ENCODE measurements around the gene PLEKHB1. TPM values are rescaled to one million over a fixed set of nuclear protein-coding genes. Genes with fewer than 3 reads are reported as not detected.

PLEKHB1 gene
- total RNA-seq (1 to 10 TPM in 1 of 2 donors, under 1 TPM in 1; 0.75 to 1.3 TPM), polyA plus RNA-seq (1 to 10 TPM in 1 of 2 donors, under 1 TPM in 1; 0.92 to 1.4 TPM)

GRCh38 chr11:73645972-73646631 is at the start of gene PLEKHB1:
Gene PLEKHB1, plus strand, starts transcription at chr11:73646581. Its CDS starts 28 bp downstream, at chr11:73646609.
- H3K4me3 ChIP-seq (ENCODE audit: low read depth in 1 of 3, low read length in 3 of 3): no peak within 1 kb of the TSS
- H3K9ac ChIP-seq (ENCODE audit: low read depth in 1 of 2, low read length in 2 of 2): no peak within 1 kb of the TSS
- WGBS: 40% methylated on average over 26 of the region's 26 CpGs
- no peak within 1 kb of the TSS for H3K27ac ChIP-seq (ENCODE audit: low read depth in 1 of 2, low read length in 2 of 2)
- no peak for DNase-seq (ENCODE audit: low spot score)
- no peaks in the 10 kb centered on the region for H3K27me3 ChIP-seq (ENCODE audit: control insufficient read depth in 4 of 4, insufficient read depth in 4 of 4, low read length in 3 of 4)
- no peaks in the 10 kb centered on the region for H3K4me1 ChIP-seq (ENCODE audit: control insufficient read depth in 4 of 4, insufficient read depth in 4 of 4, low read length in 3 of 4)
- no peaks in the 10 kb centered on the region for H3K9me3 ChIP-seq (ENCODE audit: control insufficient read depth in 4 of 4, low read length in 3 of 4)
- TF ChIP-seq MAX (IDR thresholded peaks at IDR 0.05) (no peak), TAF1 (conservative IDR thresholded peaks at IDR 0.05) (no peak), RXRA (IDR thresholded peaks at IDR 0.05) (peak in 1 of 2 donors; percentile 19)
- no peaks in the 10 kb centered on the region for H3K36me3 ChIP-seq (ENCODE audit: control insufficient read depth in 4 of 4, insufficient read depth in 3 of 4, low read depth in 1 of 4, low read length in 3 of 4)

DNA sequence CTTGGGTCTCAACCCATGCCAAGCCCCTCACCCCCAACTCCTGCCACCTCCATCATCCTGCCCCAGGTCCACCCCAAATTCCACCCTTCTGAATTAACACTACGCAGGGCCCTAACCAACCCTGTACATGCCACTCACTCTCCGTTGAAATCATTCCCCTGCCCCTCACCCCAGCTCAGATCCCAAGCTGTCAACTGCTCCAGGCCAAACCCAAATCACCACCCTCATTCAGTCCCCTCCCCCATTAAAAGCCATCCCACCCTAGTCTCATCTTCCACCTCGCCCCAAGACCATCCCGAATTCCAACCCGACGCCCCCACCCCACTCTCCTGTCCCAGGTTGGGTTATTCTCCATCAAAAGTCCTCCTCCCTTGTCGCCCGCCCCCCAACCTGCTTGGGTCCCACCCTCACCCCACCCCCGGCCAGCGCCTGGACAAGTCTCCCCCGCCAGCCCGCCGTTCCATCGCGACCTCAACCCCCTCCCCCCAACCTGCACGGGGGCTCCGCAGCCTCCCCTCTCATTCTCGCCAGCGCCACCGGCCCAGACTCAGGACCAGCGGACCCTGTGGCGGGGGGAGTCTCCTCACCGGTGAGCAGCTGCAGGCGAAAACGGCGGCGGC is 48.9 kb upstream of the PLEKHB1 start:
- Histone ChIP-seq H3K4me3 (ENCODE audit: low read depth in 1 of 3, low read length in 3 of 3) (peak overlapping the region; percentile 77 to 96 (median 92)), H3K36me3 (ENCODE audit: control insufficient read depth in 4 of 4, insufficient read depth in 3 of 4, low read depth in 1 of 4, low read length in 3 of 4) (no peaks in the 10 kb centered on the region), H3K27ac (ENCODE audit: low read depth in 1 of 2, low read length in 2 of 2) (peak overlapping the region; percentile 68 to 91), H3K9me3 (ENCODE audit: control insufficient read depth in 4 of 4, low read length in 3 of 4) (no peaks in the 10 kb centered on the region), H3K27me3 (ENCODE audit: control insufficient read depth in 4 of 4, insufficient read depth in 4 of 4, low read length in 3 of 4) (no peaks in the 10 kb centered on the region), H3K9ac (ENCODE audit: low read depth in 1 of 2, low read length in 2 of 2) (peak overlapping the region; percentile 45 to 54), H3K4me1 (ENCODE audit: control insufficient read depth in 4 of 4, insufficient read depth in 4 of 4, low read length in 3 of 4) (peaks cover 3 to 19% (median 11%) of the 10 kb centered on the region in 4 donors)
- WGBS: 4% methylated on average over 27 of the region's 27 CpGs
- TF ChIP-seq, protein P1, sequence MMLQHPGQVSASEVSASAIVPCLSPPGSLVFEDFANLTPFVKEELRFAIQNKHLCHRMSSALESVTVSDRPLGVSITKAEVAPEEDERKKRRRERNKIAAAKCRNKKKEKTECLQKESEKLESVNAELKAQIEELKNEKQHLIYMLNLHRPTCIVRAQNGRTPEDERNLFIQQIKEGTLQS (IDR thresholded peaks at IDR 0.05): no peak
- TF ChIP-seq FOXA1 (IDR thresholded peaks at IDR 0.05) (no peak), RXRA (IDR thresholded peaks at IDR 0.05) (no peak), HNF4G (IDR thresholded peaks at IDR 0.05) (no peak), RAD21 (IDR thresholded peaks at IDR 0.05) (no peak), EGR1 (IDR thresholded peaks at IDR 0.05; ENCODE audit: low read depth in 2 of 2) (no peak), REST (IDR thresholded peaks at IDR 0.05) (no peak), SP1 (IDR thresholded peaks at IDR 0.05) (no peak), MAX (IDR thresholded peaks at IDR 0.05) (no peak), YY1 (IDR thresholded peaks at IDR 0.05) (no peak), HNF4A (conservative IDR thresholded peaks at IDR 0.05) (no peak), JUND (IDR thresholded peaks at IDR 0.05) (no peak), CTCF (IDR thresholded peaks at IDR 0.05; ENCODE audit: low read depth, low read length, missing input control) (no peak), NR2F2 (IDR thresholded peaks at IDR 0.05) (no peak)
- DNase-seq (ENCODE audit: low spot score): no peak
